ENCODE measurements around the gene PVR. TPM values are rescaled to one million over a fixed set of nuclear protein-coding genes. Genes with fewer than 3 reads are reported as not detected.

The PVR gene
- total and polyA plus RNA-seq, 9 of the 15 experiments (the other 6 are each of a cell fraction or from before 2014, with no cell fraction given), result 0.89 to 14.5 (median 9.8) TPM

GRCh38 chr19:44657211-44657921 is 13.7 kb downstream of the PVR start (continued):
- TF ChIP-seq MAZ (CRISPR knock-in tag; conservative IDR thresholded peaks at IDR 0.05 in 1 of 2, IDR thresholded peaks at IDR 0.05 in 1 of 2) (peak; percentile 44 to 93; a peak in 3 of 4 replicates), GMEB1 (CRISPR knock-in tag; IDR thresholded peaks at IDR 0.05) (no peak), KDM1A (IDR thresholded peaks at IDR 0.05) (no peak), POLR2G (IDR thresholded peaks at IDR 0.05; ENCODE audit: low read depth, low read length) (0 out of 2 replicates have a peak, but pooled peaks have one; percentile 36), ZNF395 (CRISPR knock-in tag; IDR thresholded peaks at IDR 0.05) (no peak), YBX1 (IDR thresholded peaks at IDR 0.05) (no peak), SLC30A9 (CRISPR knock-in tag; IDR thresholded peaks at IDR 0.05) (no peak), USF2 (CRISPR knock-in tag; IDR thresholded peaks at IDR 0.05) (peak; percentile 68), RBFOX2 (IDR thresholded peaks at IDR 0.05; ENCODE audit: low read depth, low read length) (peak; percentile 25; the same call in 1 of the 2 replicates), ZBTB7A (IDR thresholded peaks at IDR 0.05; ENCODE audit: borderline replicate concordance, control insufficient read depth, low read depth, low read length) (peak; percentile 33; the same call in 1 of the 2 replicates), FOSL1 (tag; conservative IDR thresholded peaks at IDR 0.05) (no peak), TFAP4 (CRISPR knock-in tag; IDR thresholded peaks at IDR 0.05; ENCODE audit: borderline replicate concordance) (peak; percentile 29; the same call in 1 of the 2 replicates), USF1 (CRISPR knock-in tag; IDR thresholded peaks at IDR 0.05) (peak; percentile 79), SOX6 (IDR thresholded peaks at IDR 0.05) (no peak), PCBP1 (IDR thresholded peaks at IDR 0.05; ENCODE audit: low read depth, low read length, poor library complexity, severe bottlenecking) (no peak), KAT8 (IDR thresholded peaks at IDR 0.05; ENCODE audit: low read depth) (no peak)
